Neural cell (in vitro differentiated cells): ENCODE measurements around the gene VDAC1. TPM values are rescaled to one million over a fixed set of nuclear protein-coding genes. Genes with fewer than 3 reads are reported as not detected.

Experiments
- H2AFZ ChIP-seq: fragments of 200-600, 300-800 bp; sonication (generic), shearing (Covaris generic); 2 replicates; pipeline ENCODE4 v1.6.0; 2014; ENCODE audit warnings: low read depth, mild to moderate bottlenecking, antibody characterized with exemption, low read length, moderate library complexity
- H3F3A ChIP-seq: fragments of 200-600 bp; shearing (Covaris generic); 2 replicates; pipeline ENCODE4 v1.6.1; 2016; ENCODE audit warnings: mild to moderate bottlenecking, moderate library complexity, mixed read lengths, antibody characterized with exemption, low read length; ENCODE audit not compliant: insufficient read depth, poor library complexity, severe bottlenecking
- H3K27ac ChIP-seq: fragments of 200-600, 300-800 bp; sonication (generic), shearing (Covaris generic); 2 replicates; pipeline ENCODE4 v1.5.1; 2014; ENCODE audit warnings: mild to moderate bottlenecking, low read length, moderate library complexity
- H3K27me3 ChIP-seq: fragments of 300-800, 200-600 bp; sonication (generic), shearing (Covaris generic); 2 replicates; pipeline ENCODE4 v1.6.0; 2014; ENCODE audit warnings: mild to moderate bottlenecking, low read depth, low read length, moderate library complexity; ENCODE audit not compliant: insufficient read depth
- H3K36me3 ChIP-seq: fragments of 300-800, 200-600 bp; sonication (generic), shearing (Covaris generic); 2 replicates; pipeline ENCODE4 v1.5.1; 2014; ENCODE audit warnings: mild to moderate bottlenecking, antibody characterized with exemption, low read length, moderate library complexity; ENCODE audit not compliant: insufficient read depth
- H3K4me2 ChIP-seq: fragments of 300-800, 200-600 bp; sonication (generic), shearing (Covaris generic); 2 replicates; pipeline ENCODE4 v1.6.0; 2014; ENCODE audit warnings: mild to moderate bottlenecking, low read length
- H3K4me3 ChIP-seq: fragments of 300-800, 200-600 bp; sonication (generic), shearing (Covaris generic); 2 replicates; pipeline ENCODE4 v1.5.1; 2014; ENCODE audit warnings: mild to moderate bottlenecking, low read length, moderate library complexity
- H3K79me2 ChIP-seq: fragments of 200-600 bp; shearing (Covaris generic); replicated peaks from 2 replicates; pipeline ENCODE4 v1.6.0; 2014; ENCODE audit warnings: mild to moderate bottlenecking, low read length, moderate library complexity; ENCODE audit not compliant: insufficient read depth
- H3K9ac ChIP-seq: fragments of 300-800, 200-600 bp; sonication (generic), shearing (Covaris generic); 2 replicates; pipeline ENCODE4 v1.6.1; 2016; ENCODE audit warnings: mild to moderate bottlenecking, low read length, mixed read lengths
- H3K9me2 ChIP-seq: fragments of 200-600 bp; shearing (Covaris generic); 2 replicates; pipeline ENCODE4 v1.6.1; 2016; ENCODE audit warnings: mild to moderate bottlenecking, low read length, mixed read lengths; ENCODE audit not compliant: insufficient read depth
- H3K9me3 ChIP-seq: fragments of 200-600, 300-800 bp; sonication (generic), shearing (Covaris generic); 2 replicates; pipeline ENCODE4 v1.6.1; 2016; ENCODE audit warnings: mild to moderate bottlenecking, mixed run types, low read length, moderate library complexity, mixed read lengths
- H4K20me1 ChIP-seq: fragments of 200-600 bp; shearing (Covaris generic); 2 replicates; pipeline ENCODE4 v1.6.1; 2016; ENCODE audit warnings: mild to moderate bottlenecking, mixed run types; ENCODE audit not compliant: insufficient read depth
- CTCF ChIP-seq: fragments of 450-650 bp; IDR thresholded peaks from 2 replicates; pipeline ENCODE4 v1.5.1; 2014; ENCODE audit warnings: antibody characterized with exemption, mild to moderate bottlenecking, moderate library complexity; ENCODE audit not compliant: poor library complexity, severe bottlenecking
- EP300 ChIP-seq: fragments of 450-650 bp; conservative IDR thresholded peaks from 2 replicates; pipeline ENCODE4 v1.6.1; 2014; ENCODE audit warnings: antibody characterized with exemption, mild to moderate bottlenecking, moderate library complexity; ENCODE audit not compliant: poor library complexity, severe bottlenecking
- EZH2 ChIP-seq: fragments of 200-600, 300-800 bp; shearing (Covaris generic), sonication (generic); IDR thresholded peaks from 2 replicates; pipeline ENCODE4 v1.6.1; 2014; ENCODE audit warnings: antibody characterized with exemption, low read length, borderline replicate concordance, mild to moderate bottlenecking; ENCODE audit not compliant: insufficient read depth, poor library complexity, severe bottlenecking
- MXI1 ChIP-seq: fragments of 450-650 bp; conservative IDR thresholded peaks from 2 replicates; pipeline ENCODE4 v1.6.1; 2014; ENCODE audit warnings: antibody characterized with exemption, mild to moderate bottlenecking; ENCODE audit not compliant: poor library complexity, severe bottlenecking
- POLR2AphosphoS5 ChIP-seq: IDR thresholded peaks from 2 replicates; pipeline ENCODE4 v1.6.1; 2012
- RAD21 ChIP-seq: fragments of 450-650 bp; conservative IDR thresholded peaks from 2 replicates; pipeline ENCODE4 v1.6.1; 2014; ENCODE audit warnings: antibody characterized with exemption, mild to moderate bottlenecking, moderate library complexity
- SMC3 ChIP-seq: fragments of 450-650 bp; conservative IDR thresholded peaks from 2 replicates; pipeline ENCODE4 v1.6.1; 2014; ENCODE audit warnings: antibody characterized with exemption, mild to moderate bottlenecking, moderate library complexity; ENCODE audit not compliant: poor library complexity
- TAF1 ChIP-seq: IDR thresholded peaks from 2 replicates; pipeline ENCODE4 v1.6.1; 2012; ENCODE audit warnings: low read depth
- polyA plus RNA-seq: library from polyadenylated mRNA; depleted of rRNA; stranded (reverse); fragments of >200 nt; gene quantifications from 2 replicates; pipeline ENCODE4 v1.2.3, GENCODE V29; 2014
- TF ChIP-seq, protein P1 (sequence below): IDR thresholded peaks from 2 replicates; pipeline ENCODE4 v1.6.1; 2012; ENCODE audit warnings: borderline replicate concordance

Gene VDAC1
- polyA plus RNA-seq, 1 donor from 2014 or later = 307 TPM

DNA sequence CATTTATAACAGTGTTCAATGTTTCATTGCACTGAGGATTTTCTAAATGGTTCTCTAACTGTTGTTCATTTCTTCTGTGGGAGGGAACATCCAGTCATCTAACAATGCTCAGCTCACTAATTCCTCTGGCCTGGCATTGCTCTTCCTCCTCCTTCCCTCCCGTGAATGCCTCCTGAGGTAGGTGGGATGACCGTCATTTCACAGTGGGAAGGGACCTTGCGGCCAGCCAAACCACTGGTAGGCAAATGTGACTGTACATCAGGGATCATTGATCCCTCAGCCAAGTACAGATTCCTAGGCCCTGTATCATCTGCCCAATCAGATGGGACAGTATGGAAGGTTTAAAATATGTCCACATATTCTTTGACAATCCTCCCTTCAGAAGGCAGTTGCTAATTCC is 23.7 kb upstream of the VDAC1 start:
- H3K4me3 ChIP-seq = no peak overlapping the region
- no peak overlapping the region for H3K9ac ChIP-seq
- no peaks in the 10 kb centered on the region for H4K20me1 ChIP-seq
- H3K9me3 ChIP-seq = no peaks in the 10 kb centered on the region
- no peak overlapping the region for H2AFZ ChIP-seq
- no peak overlapping the region for H3K4me2 ChIP-seq
- H3F3A ChIP-seq = no peaks in the 10 kb centered on the region
- no peaks in the 10 kb centered on the region for H3K27me3 ChIP-seq
- TF ChIP-seq EZH2 = no peak
- no peak for TF ChIP-seq POLR2AphosphoS5
- TF ChIP-seq TAF1 = no peak
- TF ChIP-seq SMC3 = no peak
- no peaks in the 10 kb centered on the region for H3K79me2 ChIP-seq
- no peaks in the 10 kb centered on the region for H3K9me2 ChIP-seq
- H3K36me3 ChIP-seq = no peaks in the 10 kb centered on the region
- H3K27ac ChIP-seq = no peak overlapping the region

GRCh38 chr5:134027288-134027615 is 22.5 kb upstream of the VDAC1 start:
- no peak overlapping the region for H3K9ac ChIP-seq
- TF ChIP-seq TAF1 (no peak), RAD21 (no peak), MXI1 (no peak), CTCF (no peak), EZH2 (no peak), EP300 (no peak), POLR2AphosphoS5 (no peak), SMC3 (no peak)
- TF ChIP-seq, protein P1, sequence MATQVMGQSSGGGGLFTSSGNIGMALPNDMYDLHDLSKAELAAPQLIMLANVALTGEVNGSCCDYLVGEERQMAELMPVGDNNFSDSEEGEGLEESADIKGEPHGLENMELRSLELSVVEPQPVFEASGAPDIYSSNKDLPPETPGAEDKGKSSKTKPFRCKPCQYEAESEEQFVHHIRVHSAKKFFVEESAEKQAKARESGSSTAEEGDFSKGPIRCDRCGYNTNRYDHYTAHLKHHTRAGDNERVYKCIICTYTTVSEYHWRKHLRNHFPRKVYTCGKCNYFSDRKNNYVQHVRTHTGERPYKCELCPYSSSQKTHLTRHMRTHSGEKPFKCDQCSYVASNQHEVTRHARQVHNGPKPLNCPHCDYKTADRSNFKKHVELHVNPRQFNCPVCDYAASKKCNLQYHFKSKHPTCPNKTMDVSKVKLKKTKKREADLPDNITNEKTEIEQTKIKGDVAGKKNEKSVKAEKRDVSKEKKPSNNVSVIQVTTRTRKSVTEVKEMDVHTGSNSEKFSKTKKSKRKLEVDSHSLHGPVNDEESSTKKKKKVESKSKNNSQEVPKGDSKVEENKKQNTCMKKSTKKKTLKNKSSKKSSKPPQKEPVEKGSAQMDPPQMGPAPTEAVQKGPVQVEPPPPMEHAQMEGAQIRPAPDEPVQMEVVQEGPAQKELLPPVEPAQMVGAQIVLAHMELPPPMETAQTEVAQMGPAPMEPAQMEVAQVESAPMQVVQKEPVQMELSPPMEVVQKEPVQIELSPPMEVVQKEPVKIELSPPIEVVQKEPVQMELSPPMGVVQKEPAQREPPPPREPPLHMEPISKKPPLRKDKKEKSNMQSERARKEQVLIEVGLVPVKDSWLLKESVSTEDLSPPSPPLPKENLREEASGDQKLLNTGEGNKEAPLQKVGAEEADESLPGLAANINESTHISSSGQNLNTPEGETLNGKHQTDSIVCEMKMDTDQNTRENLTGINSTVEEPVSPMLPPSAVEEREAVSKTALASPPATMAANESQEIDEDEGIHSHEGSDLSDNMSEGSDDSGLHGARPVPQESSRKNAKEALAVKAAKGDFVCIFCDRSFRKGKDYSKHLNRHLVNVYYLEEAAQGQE = no peak
- no peaks in the 10 kb centered on the region for H3K9me2 ChIP-seq
- H3K4me3 ChIP-seq = no peak overlapping the region
- H3F3A ChIP-seq = no peaks in the 10 kb centered on the region
- H3K9me3 ChIP-seq = no peaks in the 10 kb centered on the region
- no peaks in the 10 kb centered on the region for H3K27me3 ChIP-seq
- H2AFZ ChIP-seq = no peak overlapping the region
- no peak overlapping the region for H3K4me2 ChIP-seq
- no peaks in the 10 kb centered on the region for H3K79me2 ChIP-seq
- H3K27ac ChIP-seq = no peak overlapping the region
- H3K36me3 ChIP-seq = no peaks in the 10 kb centered on the region
- no peaks in the 10 kb centered on the region for H4K20me1 ChIP-seq

- Histone ChIP-seq H2AFZ (no peak overlapping the region), H3K4me3 (no peak overlapping the region), H3K9me2 (no peaks in the 10 kb centered on the region), H3F3A (no peaks in the 10 kb centered on the region), H3K79me2 (no peaks in the 10 kb centered on the region), H3K27me3 (no peaks in the 10 kb centered on the region), H3K9ac (no peak overlapping the region), H3K27ac (no peak overlapping the region), H4K20me1 (no peaks in the 10 kb centered on the region), H3K4me2 (no peak overlapping the region), H3K36me3 (no peaks in the 10 kb centered on the region), H3K9me3 (no peaks in the 10 kb centered on the region)
- no peak for TF ChIP-seq SMC3
- peak; percentile 36 for TF ChIP-seq CTCF
- no peak for TF ChIP-seq MXI1
Observed at GRCh38 chr5:134026521-134027287, 21.9 kb upstream of the VDAC1 start.
